Renal pelvis (tissue), 4 donors: ENCODE data around the gene ADGRV1. TPM values are rescaled to one million over a fixed set of nuclear protein-coding genes. Genes with fewer than 3 reads are reported as not detected.
"Not testable (repeated sequence)": the region's sequence is repeated elsewhere in the genome, so short reads cannot be mapped to it uniquely, and the experiment has no call there.

ENCODE experiments used
- DNase-seq: peaks from one replicate; pipeline ENCODE4 v3.0.0-alpha.2; 2013
- polyA plus RNA-seq, 3 donors: library from polyadenylated mRNA; unstranded; fragments of 120-200 nt; gene quantifications; one replicate each; pipeline ENCODE4 v1.2.1, GENCODE V29; 2013; ENCODE audit not compliant: insufficient read length in 3 of 3

ADGRV1 gene
- polyA plus RNA-seq, 3 donors: 11.3 to 15.4 (median 14.0) TPM

- no peak for DNase-seq
These were observed 27.9 kb downstream of the ADGRV1 start for GRCh38 chr5:90586469-90586868.

GRCh38 chr5:90590170-90590569 is 31.6 kb downstream of the ADGRV1 start:
- no peak for DNase-seq

GRCh38 chr5:90593083-90593482 is 34.5 kb downstream of the ADGRV1 start:
- not testable (repeated sequence) for DNase-seq

DNA sequence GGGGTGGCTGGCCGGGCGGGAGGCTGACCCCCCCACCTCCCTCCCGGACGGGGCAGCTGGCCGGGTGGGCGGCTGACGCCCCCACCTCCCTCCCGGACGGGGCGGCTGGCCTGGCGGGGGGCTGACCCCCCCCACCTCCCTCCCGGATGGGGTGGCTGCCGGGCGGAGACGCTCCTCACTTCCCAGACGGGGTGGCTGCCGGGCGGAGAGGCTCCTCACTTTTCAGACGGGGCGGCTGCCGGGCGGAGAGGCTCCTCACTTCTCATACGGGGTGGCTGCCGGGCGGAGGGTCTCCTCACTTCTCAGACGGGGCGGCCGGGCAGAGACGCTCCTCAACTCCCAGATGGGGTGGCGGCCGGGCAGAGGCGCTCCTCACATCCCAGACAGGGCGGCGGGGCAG is 37.2 kb downstream of the ADGRV1 start:
- DNase-seq: not testable (repeated sequence)

- no peak for DNase-seq
These were observed 39.7 kb downstream of the ADGRV1 start for GRCh38 chr5:90598293-90598692.

DNA sequence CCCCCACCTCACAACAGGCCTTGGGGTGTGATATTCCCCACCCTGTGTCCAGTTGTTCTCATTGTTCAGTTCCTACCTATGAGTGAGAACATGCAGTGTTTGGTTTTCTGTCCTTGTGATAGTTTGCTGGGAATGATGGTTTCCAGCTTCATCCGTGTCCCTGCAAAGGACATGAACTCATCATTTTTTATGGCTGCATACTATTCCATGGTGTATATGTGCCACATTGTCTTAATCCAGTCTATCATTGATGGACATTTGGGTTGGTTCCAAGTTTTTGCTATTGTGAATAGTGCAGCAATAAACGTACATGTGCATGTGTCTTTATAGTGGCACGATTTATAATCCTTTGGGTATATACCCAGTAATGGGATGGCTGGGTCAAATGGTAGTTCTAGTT is 41.7 kb downstream of the ADGRV1 start:
- not testable (repeated sequence) for DNase-seq

DNA sequence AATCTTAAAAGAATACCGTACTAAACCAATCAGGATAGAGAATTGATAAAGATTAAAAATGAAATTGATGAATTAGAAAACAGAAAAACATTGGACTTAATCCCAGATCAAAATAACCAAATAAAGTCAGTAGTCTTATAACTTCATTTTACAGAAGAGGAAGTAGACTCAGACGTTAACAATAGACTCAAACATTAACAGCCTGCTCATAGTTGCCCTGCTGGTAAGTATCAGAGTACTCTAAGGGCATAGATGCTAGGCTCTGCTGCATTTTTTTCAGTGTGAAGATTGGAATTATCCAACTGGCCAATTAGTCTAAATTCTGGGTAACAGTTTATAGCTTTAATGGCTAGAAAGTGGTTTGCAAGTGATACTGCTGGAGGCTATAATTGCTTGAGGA is 42.9 kb downstream of the ADGRV1 start:
- no peak for DNase-seq

GRCh38 chr5:90602681-90603080 is 44.1 kb downstream of the ADGRV1 start:
- no peak for DNase-seq

DNA sequence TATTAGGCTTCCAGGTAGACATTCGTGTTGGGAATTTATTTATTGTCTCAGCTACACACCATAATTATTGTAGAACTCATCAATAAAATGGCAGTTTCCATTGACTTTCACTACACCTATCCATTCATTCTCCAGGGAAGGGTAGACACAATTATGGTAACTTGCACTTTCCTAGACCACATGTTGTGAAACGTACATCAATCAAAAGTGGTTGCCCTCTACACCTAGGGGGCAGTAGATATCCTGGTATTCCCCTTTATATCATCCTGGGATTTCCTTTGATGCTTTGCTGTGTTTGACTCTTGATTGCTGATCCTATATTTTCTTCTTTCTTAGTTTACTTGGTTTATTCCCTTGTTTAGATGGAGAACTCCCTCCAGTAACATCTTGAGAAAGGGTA is 47.9 kb downstream of the ADGRV1 start:
- no peak for DNase-seq

DNA sequence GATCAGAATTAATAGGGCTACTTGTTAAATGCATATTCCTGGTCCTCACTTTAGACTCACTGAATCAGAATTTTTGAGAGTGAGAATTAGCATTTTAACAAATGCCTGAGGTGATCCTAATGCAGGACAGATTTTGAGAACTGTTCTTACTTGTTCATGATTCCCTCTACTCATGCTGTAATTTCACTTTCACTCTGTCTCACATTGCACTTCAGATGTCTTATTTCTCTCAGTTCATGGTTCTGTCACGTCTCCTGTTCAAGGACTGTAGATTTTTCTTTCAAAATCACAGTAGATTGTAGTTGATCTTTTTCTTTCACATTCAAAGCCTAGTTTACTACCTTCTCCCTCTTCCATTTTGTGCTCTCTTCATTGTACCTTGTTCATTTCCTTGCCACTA is 54.3 kb downstream of the ADGRV1 start:
- no peak for DNase-seq

GRCh38 chr5:90613459-90613858 is 54.9 kb downstream of the ADGRV1 start:
- DNase-seq: no peak

DNA sequence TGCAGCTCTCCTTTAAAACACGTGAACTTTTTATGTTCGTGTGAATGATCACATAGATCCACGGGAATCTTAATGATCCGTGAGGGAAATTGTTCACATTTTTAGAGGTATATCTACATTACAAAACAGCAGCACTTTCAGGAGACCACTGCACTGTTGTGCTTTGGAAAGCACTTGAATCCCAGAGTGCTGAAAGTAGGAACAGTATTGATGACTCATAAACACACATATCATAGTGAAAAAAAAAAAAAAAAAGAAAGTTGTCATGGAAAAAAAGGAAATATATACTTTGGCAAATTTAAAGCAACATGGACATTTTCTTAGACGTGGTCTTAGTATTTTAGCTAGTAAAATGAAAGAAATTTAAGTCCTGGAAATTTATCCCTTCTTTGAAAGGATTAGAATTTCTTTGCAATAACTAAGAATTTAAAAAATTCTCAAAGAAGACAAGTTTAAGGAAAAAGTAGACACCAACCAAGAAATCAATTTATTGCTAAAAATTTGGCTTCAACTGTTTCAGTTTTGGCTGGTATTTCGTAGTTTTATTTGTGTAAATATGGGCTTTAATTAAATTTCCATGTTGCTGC is 55.4 kb downstream of the ADGRV1 start:
- no peak for DNase-seq

DNA sequence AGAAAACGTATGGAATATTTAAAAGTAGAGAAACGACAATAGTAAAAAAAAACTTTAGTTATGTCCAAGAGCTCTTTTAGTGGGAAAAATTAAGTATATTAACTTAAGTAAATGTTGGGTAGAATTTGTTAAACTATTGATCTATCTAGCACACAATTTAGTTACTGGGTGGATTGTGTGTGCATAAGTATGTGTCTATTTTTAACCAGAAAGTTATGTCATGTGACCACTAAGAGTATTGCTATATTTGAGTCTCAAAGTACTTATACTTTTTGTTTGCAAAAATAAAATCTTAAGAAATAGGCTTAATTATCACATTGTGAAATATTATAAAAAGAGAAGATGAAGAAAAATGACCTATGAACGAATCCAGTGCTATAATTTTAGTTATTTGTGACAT is 56.8 kb downstream of the ADGRV1 start:
- DNase-seq: no peak

DNA sequence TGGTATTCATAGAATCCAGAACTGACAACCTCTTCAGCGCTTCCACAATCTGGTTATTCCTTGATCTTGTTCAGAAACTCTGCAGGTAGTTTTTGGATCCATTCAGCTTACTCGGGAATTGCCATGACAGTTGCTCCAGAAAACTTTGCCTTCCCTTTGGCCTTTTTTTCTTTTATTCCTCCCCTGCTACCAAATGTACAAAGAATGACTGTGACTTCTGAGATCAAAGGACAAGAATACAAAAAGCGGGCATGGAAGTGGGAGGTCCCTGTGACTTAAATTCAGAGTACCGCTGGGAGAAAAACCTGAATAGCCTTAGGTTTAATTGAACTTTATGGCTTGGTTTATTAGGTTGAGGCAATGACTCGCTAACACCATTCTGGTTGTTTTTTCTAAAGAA is 59.5 kb downstream of the ADGRV1 start:
- no peak for DNase-seq

- DNase-seq: not testable (repeated sequence)
These were observed 61.2 kb downstream of the ADGRV1 start for GRCh38 chr5:90619762-90620161.

GRCh38 chr5:90621848-90622247 is 63.3 kb downstream of the ADGRV1 start:
- DNase-seq: no peak

DNA sequence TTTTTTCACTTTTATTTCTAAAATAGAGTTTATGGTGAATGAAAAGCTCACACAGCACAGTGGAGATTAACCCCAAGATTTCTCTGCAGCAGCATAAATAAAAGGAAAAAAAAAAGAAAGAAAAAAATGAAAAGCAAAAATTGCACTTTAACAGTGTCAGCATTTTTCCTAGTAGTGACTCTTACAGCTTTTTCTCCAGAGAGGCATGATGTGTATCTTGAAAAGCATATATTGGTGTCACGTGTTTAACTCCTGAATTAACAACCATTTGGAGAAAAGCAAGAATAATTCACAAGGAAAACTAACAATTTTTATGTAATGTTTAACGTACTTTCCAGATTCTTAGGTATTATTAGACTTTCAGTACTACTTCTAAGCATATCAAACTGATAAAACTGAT is 67.9 kb downstream of the ADGRV1 start:
- no peak for DNase-seq

DNA sequence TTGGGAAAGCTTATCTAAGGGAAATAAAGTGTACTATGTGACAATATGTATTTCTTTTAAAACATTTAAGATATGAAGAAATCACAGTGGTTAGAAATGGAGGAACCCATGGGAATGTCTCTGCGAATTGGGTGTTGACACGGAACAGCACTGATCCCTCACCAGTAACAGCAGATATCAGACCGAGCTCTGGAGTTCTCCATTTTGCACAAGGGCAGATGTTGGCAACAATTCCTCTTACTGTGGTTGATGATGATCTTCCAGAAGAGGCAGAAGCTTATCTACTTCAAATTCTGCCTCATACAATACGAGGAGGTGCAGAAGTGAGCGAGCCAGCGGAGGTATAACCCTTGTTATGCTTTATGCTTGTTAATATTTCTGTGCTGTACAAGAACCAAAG is 69.9 kb downstream of the ADGRV1 start:
- no peak for DNase-seq

DNA sequence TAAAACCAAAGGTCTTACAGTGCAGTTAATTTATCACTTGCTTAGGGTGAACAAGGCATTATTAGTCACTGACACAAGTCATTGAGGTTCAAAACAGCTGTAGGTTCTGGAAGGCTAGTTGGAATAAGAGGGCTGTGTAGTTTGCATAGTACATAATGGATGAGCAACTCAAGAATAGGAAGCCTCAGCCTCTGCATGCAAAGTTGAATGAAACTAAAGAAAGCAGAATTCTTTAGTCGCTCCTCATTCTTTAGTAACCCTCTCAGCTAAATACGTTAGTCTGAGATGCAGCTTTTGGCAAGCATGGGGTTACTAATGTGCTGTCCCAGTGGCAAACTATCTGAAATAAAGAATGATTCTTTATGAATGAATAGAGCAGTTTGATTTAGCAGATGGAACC is 74.2 kb downstream of the ADGRV1 start:
- no peak for DNase-seq

DNA sequence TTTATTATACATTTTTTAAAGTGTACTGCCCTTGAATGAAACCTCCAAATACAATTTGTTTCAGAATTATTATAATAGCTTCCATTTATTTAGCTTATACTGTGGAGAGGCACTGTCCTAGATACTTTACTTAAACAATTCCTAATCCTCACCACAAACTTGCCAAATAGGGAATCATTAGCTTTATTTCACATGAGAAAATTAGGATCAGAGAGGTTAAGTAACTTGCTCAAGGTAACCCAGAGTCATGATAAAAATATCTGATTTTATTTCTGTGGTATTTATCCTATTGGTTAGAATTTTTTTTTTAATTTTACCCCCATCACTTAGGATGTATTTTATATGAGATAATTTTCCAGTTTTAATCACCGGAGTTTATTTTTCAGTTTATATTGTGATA is 78.4 kb downstream of the ADGRV1 start:
- DNase-seq: no peak

GRCh38 chr5:90637731-90638130 is 79.1 kb downstream of the ADGRV1 start:
- no peak for DNase-seq

DNA sequence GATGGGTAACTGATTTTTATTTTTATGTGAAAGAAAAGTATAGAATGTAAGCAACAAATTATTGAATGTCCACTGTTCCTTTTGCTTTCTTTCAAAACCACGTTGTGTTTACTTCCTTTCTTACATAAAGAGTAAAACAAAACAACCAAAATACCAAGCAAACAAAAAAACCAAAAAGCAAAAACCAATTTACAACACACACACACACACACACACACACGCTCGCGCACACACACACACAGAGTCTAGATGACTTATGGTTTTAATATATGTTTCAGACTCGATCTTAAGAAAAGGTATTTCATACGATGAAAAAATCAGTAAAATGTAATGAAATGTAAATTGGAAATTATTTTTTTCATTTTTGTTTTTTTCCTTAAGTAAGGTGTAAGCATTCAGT is 80.3 kb downstream of the ADGRV1 start:
- DNase-seq: no peak

GRCh38 chr5:90640484-90641059 is 82.0 kb downstream of the ADGRV1 start:
- no peak for DNase-seq

DNA sequence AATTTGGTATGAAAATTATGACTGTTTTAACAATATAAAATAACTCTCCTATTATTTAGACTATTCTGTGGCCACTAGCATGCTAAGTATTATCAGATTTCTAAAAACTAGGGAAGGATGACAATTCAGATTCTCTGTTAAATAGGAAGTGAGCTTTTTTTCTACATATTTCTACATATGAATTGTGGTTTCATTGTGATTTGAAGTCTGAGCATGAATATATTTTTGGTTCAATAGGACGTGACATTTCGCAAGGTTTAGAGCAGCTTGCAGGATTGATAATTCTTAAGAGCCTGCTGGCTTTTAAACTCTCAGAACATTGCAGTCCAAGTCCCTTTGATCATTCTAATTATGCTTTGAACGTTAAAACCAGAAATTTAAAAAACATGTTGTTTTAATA is 82.9 kb downstream of the ADGRV1 start:
- no peak for DNase-seq
